Measurements from ENCODE around the gene OR9A2. TPM values are rescaled to one million over a fixed set of nuclear protein-coding genes. Genes with fewer than 3 reads are reported as not detected.
"Not testable (repeated sequence)": the region's sequence is repeated elsewhere in the genome, so short reads cannot be mapped to it uniquely, and the experiment has no call there.

The OR9A2 gene
- total RNA-seq, 1 donor from 2014 or later, result not detected

DNA sequence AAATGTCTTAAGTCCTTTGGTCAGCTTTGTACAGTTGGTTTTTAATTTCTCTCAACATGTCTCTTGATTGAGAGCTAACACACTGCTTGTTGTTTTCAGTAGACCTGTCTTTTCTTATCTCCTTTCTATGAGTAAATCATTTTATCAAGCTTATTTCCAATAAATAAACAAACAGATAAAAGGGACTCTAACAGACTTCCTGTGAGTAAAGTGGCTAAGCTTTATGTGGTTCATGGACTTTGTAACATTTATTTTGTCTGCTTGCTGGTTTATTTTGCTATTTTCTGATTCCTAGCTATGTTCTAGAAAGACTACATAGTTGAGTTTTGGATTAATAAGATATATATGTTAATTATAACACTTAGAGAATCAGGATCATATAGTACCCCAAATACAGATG is 27.1 kb downstream of the OR9A2 start:
- no peaks in the 10 kb centered on the region for H3K4me1 ChIP-seq
- ATAC-seq (no peak), DNase-seq (no peak)
- TF ChIP-seq, protein P1, sequence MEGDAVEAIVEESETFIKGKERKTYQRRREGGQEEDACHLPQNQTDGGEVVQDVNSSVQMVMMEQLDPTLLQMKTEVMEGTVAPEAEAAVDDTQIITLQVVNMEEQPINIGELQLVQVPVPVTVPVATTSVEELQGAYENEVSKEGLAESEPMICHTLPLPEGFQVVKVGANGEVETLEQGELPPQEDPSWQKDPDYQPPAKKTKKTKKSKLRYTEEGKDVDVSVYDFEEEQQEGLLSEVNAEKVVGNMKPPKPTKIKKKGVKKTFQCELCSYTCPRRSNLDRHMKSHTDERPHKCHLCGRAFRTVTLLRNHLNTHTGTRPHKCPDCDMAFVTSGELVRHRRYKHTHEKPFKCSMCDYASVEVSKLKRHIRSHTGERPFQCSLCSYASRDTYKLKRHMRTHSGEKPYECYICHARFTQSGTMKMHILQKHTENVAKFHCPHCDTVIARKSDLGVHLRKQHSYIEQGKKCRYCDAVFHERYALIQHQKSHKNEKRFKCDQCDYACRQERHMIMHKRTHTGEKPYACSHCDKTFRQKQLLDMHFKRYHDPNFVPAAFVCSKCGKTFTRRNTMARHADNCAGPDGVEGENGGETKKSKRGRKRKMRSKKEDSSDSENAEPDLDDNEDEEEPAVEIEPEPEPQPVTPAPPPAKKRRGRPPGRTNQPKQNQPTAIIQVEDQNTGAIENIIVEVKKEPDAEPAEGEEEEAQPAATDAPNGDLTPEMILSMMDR (IDR thresholded peaks at IDR 0.05), result no peak
- no peaks in the 10 kb centered on the region for H3K9me3 ChIP-seq
- H3K36me3 ChIP-seq, result no peaks in the 10 kb centered on the region
- H3K27me3 ChIP-seq, result no peaks in the 10 kb centered on the region
- no peak overlapping the region for H3K4me3 ChIP-seq
- intact Hi-C loops (cut with DNase I), result loop anchor here (10.0 kb wide), 1 partner anchor 145 kb away; the partner anchor contains the start of gene EPHB6
- no peak overlapping the region for H3K27ac ChIP-seq

DNA sequence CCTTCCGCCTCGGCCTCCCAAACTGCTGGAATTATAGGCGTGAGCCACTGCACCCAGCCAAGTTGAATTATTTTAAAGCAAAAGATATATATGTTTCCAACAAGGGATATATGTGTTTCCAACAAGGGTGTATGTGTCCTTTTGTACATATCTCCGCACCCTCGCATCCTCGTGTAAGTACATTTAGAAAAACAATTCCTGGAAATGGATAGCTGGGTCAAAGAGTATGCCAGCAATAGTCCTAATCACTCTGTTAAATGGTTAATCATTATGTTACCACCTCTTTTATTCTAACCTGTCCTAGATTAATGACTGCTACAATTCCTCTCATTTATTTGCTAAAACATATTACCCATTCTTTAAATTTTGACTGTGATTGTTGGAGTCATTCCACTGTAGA is 28.0 kb downstream of the OR9A2 start:
- DNase-seq (no peak), ATAC-seq (no peak)
- Histone ChIP-seq H3K4me3 (no peak overlapping the region), H3K9me3 (no peaks in the 10 kb centered on the region), H3K27me3 (no peaks in the 10 kb centered on the region), H3K4me1 (no peaks in the 10 kb centered on the region), H3K36me3 (no peaks in the 10 kb centered on the region), H3K27ac (no peak overlapping the region)
- TF ChIP-seq, protein P1 (IDR thresholded peaks at IDR 0.05), result no peak
- intact Hi-C loops (cut with DNase I), result no loop called here

DNA sequence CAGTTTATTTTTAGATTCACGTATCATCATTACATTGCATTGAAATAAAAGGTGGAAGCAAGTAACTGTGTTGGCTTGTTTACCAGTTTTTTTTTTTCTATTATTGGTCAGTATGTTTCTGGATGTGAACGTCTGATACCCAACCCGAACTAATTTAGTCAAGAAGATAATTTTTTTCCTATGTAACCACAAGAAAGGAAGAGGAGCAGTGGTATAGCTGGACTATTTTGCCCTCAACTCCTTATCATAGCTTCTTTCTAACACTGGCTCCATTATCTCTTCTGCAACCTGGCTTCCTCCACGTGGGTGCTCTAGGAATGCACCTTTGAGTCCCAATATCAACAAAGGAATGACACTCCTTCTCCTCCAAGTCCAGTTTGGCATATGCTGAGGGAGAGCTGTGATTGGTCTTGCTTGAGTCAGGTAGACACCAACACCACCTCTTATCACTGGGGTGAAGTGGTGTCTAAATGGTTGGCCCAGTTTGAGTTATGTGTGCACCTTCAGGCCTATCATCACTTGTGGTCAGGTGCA is 29.4 kb downstream of the OR9A2 start:
- no peak overlapping the region for H3K27ac ChIP-seq
- no peak for ATAC-seq

DNA sequence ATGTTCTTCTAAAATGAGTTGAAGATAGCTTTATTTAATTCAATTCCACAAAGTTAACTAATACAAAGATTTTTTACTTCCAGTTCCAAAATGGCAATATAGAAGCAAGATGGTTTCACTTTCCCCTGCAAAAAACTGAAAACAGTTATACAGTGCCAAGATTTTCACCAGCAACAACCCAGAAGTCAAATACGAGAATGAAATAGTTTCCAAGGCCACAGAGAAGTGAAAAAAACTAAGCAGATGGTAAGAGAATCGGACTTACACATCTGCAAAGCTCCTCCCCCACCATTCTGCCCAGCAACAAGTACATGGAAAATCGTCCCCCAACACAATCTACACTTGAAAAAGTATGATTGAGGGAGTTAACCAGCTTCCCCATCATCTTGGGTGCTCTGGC is 34.5 kb downstream of the OR9A2 start:
- no peak overlapping the region for H3K4me3 ChIP-seq
- no peaks in the 10 kb centered on the region for H3K36me3 ChIP-seq
- H3K9me3 ChIP-seq, result no peaks in the 10 kb centered on the region
- no peak for DNase-seq
- ATAC-seq, result no peak
- TF ChIP-seq, protein P1 (IDR thresholded peaks at IDR 0.05), result no peak
- no peaks in the 10 kb centered on the region for H3K4me1 ChIP-seq
- H3K27me3 ChIP-seq, result no peaks in the 10 kb centered on the region
- intact Hi-C loops (cut with DNase I), result no loop called here
- no peak overlapping the region for H3K27ac ChIP-seq

More for the DNA sequence above, 29.4 kb downstream of the OR9A2 start:
- no peaks in the 10 kb centered on the region for H3K36me3 ChIP-seq
- intact Hi-C loops (cut with DNase I), result no loop called here
- H3K27me3 ChIP-seq, result no peaks in the 10 kb centered on the region
- H3K9me3 ChIP-seq, result no peaks in the 10 kb centered on the region
- no peak for DNase-seq
- TF ChIP-seq, protein P1 (IDR thresholded peaks at IDR 0.05), result no peak
- no peaks in the 10 kb centered on the region for H3K4me1 ChIP-seq
- no peak overlapping the region for H3K4me3 ChIP-seq

DNA sequence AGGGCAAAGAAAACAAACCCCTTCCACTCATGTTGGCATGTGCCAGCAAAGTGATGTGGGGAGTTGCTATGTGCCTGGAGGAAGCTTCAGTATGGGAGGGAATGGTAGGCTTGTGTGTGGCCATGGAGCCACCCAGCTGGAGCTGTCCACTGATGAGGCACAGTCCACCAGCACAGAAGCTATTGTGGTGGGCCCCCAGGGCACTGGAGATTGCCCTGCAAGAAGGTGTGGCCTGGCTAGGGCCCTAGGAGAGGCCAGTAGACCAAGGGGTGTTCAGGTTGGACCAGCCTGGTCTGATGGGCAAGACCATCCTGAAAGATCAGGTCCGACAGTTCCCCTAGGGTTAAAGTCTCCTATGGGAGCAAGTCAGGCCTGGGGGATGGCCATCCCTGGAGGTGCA is 42.6 kb downstream of the OR9A2 start:
- no peaks in the 10 kb centered on the region for H3K4me1 ChIP-seq
- DNase-seq, result no peak
- no peaks in the 10 kb centered on the region for H3K9me3 ChIP-seq
- H3K4me3 ChIP-seq, result no peak overlapping the region
- no peak overlapping the region for H3K27ac ChIP-seq
- intact Hi-C loops (cut with DNase I), result no loop called here
- TF ChIP-seq, protein P1 (IDR thresholded peaks at IDR 0.05), result no peak
- H3K36me3 ChIP-seq, result no peaks in the 10 kb centered on the region
- peak; percentile 9 for ATAC-seq
- no peaks in the 10 kb centered on the region for H3K27me3 ChIP-seq

DNA sequence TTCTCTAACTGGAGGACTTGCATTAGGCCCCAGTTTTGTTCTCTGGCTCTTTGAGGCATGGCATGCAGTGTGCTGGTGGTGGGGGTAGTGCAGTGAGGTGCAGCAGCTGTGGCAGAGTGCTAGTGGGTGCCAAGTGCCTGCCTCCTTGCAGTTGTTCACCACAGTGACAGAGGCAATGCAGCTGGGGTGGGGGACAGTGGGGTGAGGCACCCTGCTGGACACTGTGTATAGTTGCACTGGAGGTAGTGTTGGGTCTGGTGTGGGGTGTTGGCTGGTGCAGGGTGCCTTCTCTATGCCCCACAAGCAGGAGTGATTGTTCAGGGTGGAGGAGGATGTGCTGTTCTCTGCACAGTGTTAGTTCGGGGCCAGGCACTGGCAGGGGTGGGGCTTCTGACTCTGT is 43.1 kb downstream of the OR9A2 start:
- ATAC-seq, result peak; percentile 52

DNA sequence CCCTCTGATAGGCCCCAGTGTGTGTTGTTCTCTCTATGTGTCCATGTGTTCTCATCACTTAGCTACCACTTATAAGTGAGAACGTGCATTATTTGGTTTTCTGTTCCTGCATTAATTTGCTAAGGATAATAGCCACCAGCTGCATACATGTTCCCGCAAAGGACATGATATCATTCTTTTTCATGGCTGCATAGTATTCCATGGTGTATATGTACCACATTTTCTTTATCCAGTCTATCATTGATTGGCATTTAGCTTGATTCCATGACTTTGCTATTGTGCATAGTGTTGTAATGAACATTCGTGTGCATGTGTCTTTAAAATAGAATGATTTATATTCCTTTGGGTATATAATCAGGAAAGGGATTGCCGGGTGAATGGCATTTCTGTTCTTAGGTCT is 48.5 kb downstream of the OR9A2 start:
- DNase-seq; H3K9me3 ChIP-seq; H3K4me3 ChIP-seq; ATAC-seq; H3K27me3 ChIP-seq; H3K27ac ChIP-seq; H3K36me3 ChIP-seq; intact Hi-C loops (cut with DNase I); H3K4me1 ChIP-seq: not testable (repeated sequence)

More for the DNA sequence above, 43.1 kb downstream of the OR9A2 start:
- H3K4me1 ChIP-seq, result no peaks in the 10 kb centered on the region
- TF ChIP-seq, protein P1 (IDR thresholded peaks at IDR 0.05), result no peak
- intact Hi-C loops (cut with DNase I), result no loop called here
- DNase-seq, result no peak
- H3K4me3 ChIP-seq, result no peak overlapping the region
- no peaks in the 10 kb centered on the region for H3K9me3 ChIP-seq
- H3K27ac ChIP-seq, result no peak overlapping the region
- no peaks in the 10 kb centered on the region for H3K36me3 ChIP-seq
- H3K27me3 ChIP-seq, result no peaks in the 10 kb centered on the region
